ACC112 (cell line): Measurements from ENCODE around the gene CHID1.

ENCODE experiments used
- H2AFZ ChIP-seq: fragments of 200-600 bp; sonication (generic); one replicate; pipeline ENCODE4 v1.6.0; 2017; ENCODE audit warnings: antibody characterized with exemption, low read length; ENCODE audit not compliant: unreplicated experiment
- H3K27ac ChIP-seq: fragments of 200-600 bp; sonication (generic); 2 replicates; pipeline ENCODE4 v1.5.1; 2014; ENCODE audit warnings: low read depth, mild to moderate bottlenecking, antibody characterized with exemption, low read length, moderate library complexity
- H3K27me3 ChIP-seq: fragments of 200-600 bp; sonication (generic); 2 replicates; pipeline ENCODE4 v1.6.1; 2014; ENCODE audit warnings: mild to moderate bottlenecking, antibody characterized with exemption, low read length, moderate library complexity, mixed read lengths; ENCODE audit not compliant: insufficient read depth
- H3K36me3 ChIP-seq: fragments of 200-600 bp; sonication (generic); 2 replicates; pipeline ENCODE4 v1.6.1; 2016; ENCODE audit warnings: mild to moderate bottlenecking, antibody characterized with exemption, low read length, moderate library complexity, mixed read lengths; ENCODE audit not compliant: insufficient read depth
- H3K4me1 ChIP-seq: fragments of 200-600 bp; sonication (generic); one replicate; pipeline ENCODE4 v1.6.1; 2016; ENCODE audit warnings: low read length, mixed read lengths; ENCODE audit not compliant: insufficient read depth, unreplicated experiment, control insufficient read depth
- H3K4me3 ChIP-seq: fragments of 200-600 bp; sonication (generic); 2 replicates; pipeline ENCODE4 v1.5.1; 2014; ENCODE audit warnings: mild to moderate bottlenecking, low read depth, low read length
- H3K79me2 ChIP-seq: fragments of 200-600 bp; sonication (generic); one replicate; pipeline ENCODE4 v1.6.0; 2016; ENCODE audit warnings: low read length; ENCODE audit not compliant: control insufficient read depth, unreplicated experiment, insufficient read depth

The CHID1 gene

GRCh38 chr11:870418-870817, 40.2 kb downstream of the CHID1 start:
- Histone ChIP-seq H3K79me2 (no peaks in the 10 kb centered on the region), H2AFZ (no peak overlapping the region), H3K4me3 (no peak overlapping the region), H3K27me3 (no peaks in the 10 kb centered on the region), H3K36me3 (no peaks in the 10 kb centered on the region), H3K4me1 (peaks cover 2% of the 10 kb centered on the region), H3K27ac (no peak overlapping the region)

DNA sequence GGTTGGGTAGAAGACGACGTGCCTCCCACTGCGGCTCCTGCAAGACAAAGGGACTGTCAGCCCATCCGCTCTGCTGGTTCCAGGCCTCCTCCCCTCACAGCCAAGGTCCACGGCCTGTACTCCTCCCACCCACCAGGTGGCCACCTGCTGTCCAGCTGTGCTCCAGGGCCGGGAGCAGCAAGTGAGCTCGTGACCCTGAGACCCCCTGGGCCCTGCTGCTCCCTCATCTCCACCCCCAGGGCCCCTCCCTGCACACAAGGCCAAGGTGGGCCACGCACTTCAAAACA, 40.5 kb downstream of the CHID1 start:
- H3K4me1 ChIP-seq, result peaks cover 2% of the 10 kb centered on the region
- no peak overlapping the region for H2AFZ ChIP-seq
- no peak overlapping the region for H3K4me3 ChIP-seq
- no peak overlapping the region for H3K27ac ChIP-seq
- no peaks in the 10 kb centered on the region for H3K27me3 ChIP-seq
- no peaks in the 10 kb centered on the region for H3K79me2 ChIP-seq
- H3K36me3 ChIP-seq, result no peaks in the 10 kb centered on the region

GRCh38 chr11:869399-870126, 41.0 kb downstream of the CHID1 start:
- H3K27me3 ChIP-seq, result no peaks in the 10 kb centered on the region
- H3K4me3 ChIP-seq, result no peak overlapping the region
- no peak overlapping the region for H3K27ac ChIP-seq
- no peaks in the 10 kb centered on the region for H3K79me2 ChIP-seq
- no peak overlapping the region for H2AFZ ChIP-seq
- no peaks in the 10 kb centered on the region for H3K36me3 ChIP-seq
- H3K4me1 ChIP-seq, result peaks cover 2% of the 10 kb centered on the region

DNA sequence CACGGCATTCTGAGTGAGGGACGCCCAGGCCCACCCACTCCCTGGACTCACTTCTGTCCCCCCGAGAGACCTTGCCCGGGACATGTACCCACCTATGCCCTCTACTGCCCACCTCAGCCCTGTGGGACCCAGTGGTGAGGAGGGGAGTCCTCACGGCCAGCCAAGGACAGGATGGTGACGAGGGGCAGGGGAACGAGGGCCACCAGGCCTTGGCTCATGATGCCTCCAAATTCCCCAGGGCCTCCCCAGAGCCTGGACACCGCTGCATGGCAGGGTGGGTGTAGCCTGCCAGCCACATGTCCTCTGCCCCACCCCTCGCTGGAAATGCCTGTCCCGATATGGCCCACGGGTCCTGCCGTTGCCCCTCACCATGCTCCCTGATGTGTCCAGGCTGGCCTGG, 41.8 kb downstream of the CHID1 start:
- Histone ChIP-seq H3K4me3 (no peak overlapping the region), H3K27ac (no peak overlapping the region), H3K36me3 (no peaks in the 10 kb centered on the region), H3K27me3 (no peaks in the 10 kb centered on the region), H3K79me2 (no peaks in the 10 kb centered on the region), H2AFZ (no peak overlapping the region), H3K4me1 (peaks cover 2% of the 10 kb centered on the region)

GRCh38 chr11:868394-868793, 42.2 kb downstream of the CHID1 start:
- Histone ChIP-seq H3K4me3 (no peak overlapping the region), H3K27me3 (no peaks in the 10 kb centered on the region), H2AFZ (no peak overlapping the region), H3K79me2 (no peaks in the 10 kb centered on the region), H3K36me3 (no peaks in the 10 kb centered on the region), H3K4me1 (peaks cover 2% of the 10 kb centered on the region), H3K27ac (no peak overlapping the region)

GRCh38 chr11:867856-868358, 42.7 kb downstream of the CHID1 start:
- no peak overlapping the region for H3K4me3 ChIP-seq
- H3K27ac ChIP-seq, result no peak overlapping the region
- H3K4me1 ChIP-seq, result peaks cover 2% of the 10 kb centered on the region
- H3K36me3 ChIP-seq, result no peaks in the 10 kb centered on the region
- H3K79me2 ChIP-seq, result no peaks in the 10 kb centered on the region
- no peaks in the 10 kb centered on the region for H3K27me3 ChIP-seq
- H2AFZ ChIP-seq, result no peak overlapping the region

DNA sequence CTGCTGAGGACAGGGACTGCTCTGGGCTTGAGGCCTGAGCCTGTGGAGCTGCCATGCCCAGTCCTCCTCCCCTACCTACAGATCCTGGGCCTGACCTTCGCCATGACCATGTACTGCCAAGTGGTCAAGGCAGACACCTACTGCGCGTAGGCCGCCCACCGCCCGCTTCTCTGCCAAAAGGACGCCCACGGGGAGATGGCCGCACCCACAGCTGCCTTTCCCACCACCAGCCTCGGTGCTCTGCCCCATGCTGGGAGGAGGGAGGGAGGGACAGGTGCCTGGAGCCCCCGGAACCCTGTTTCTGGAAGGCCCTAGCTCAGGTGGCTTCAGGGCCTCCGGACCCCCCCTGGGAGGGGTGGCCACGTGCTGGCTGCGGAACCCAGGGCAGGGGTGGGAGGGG, 44.1 kb downstream of the CHID1 start:
- Histone ChIP-seq H3K36me3 (no peaks in the 10 kb centered on the region), H3K4me1 (no peaks in the 10 kb centered on the region), H2AFZ (no peak overlapping the region), H3K27ac (no peak overlapping the region), H3K4me3 (no peak overlapping the region), H3K27me3 (no peaks in the 10 kb centered on the region), H3K79me2 (peaks cover 4% of the 10 kb centered on the region)

DNA sequence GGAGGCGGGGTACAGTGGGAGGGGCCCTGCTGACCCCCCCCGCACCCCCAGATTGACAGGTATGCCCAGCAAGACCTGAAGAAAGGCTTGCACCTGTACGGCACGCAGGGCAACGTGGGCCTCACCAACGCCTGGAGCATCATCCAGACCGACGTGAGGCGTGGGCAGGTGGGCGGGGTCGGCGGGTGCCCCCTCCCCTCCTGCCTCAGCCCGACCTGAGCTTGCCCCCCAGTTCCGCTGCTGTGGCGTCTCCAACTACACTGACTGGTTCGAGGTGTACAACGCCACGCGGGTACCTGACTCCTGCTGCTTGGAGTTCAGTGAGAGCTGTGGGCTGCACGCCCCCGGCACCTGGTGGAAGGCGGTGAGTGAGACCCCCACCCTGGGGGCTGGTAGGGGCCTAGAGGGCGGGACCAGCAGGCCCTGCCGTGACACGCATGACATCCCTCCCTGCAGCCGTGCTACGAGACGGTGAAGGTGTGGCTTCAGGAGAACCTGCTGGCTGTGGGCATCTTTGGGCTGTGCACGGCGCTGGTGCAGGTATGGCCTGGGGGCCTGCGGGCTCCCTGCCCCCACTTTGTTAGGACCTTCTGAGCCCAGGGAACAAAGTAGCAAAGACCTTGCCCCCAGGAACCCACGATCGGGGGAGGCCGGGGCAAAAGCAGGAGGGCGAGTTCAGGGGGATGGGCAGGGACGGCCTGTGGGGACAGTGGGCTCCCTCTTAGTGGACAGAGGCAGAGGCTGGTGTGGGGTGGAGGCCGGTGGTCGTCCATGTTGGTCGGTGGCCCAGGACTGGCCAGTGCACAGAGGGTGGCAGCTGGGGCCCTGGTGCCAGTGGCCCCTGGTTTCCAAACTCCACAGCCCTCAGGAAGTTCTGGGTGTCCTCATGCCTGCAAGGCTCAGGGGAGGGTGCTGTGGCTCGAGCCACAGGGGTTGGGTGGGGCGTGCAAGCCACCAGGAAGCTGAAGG, 44.9 kb downstream of the CHID1 start:
- H2AFZ ChIP-seq, result no peak overlapping the region
- H3K4me3 ChIP-seq, result no peak overlapping the region
- H3K27ac ChIP-seq, result no peak overlapping the region
- H3K79me2 ChIP-seq, result peaks cover 4% of the 10 kb centered on the region
- no peaks in the 10 kb centered on the region for H3K36me3 ChIP-seq
- no peaks in the 10 kb centered on the region for H3K27me3 ChIP-seq
- H3K4me1 ChIP-seq, result no peaks in the 10 kb centered on the region

GRCh38 chr11:864898-865297, 45.7 kb downstream of the CHID1 start:
- no peak overlapping the region for H3K4me3 ChIP-seq
- H2AFZ ChIP-seq, result no peak overlapping the region
- peaks cover 4% of the 10 kb centered on the region for H3K79me2 ChIP-seq
- no peaks in the 10 kb centered on the region for H3K27me3 ChIP-seq
- H3K4me1 ChIP-seq, result peaks cover 7% of the 10 kb centered on the region
- no peak overlapping the region for H3K27ac ChIP-seq
- no peaks in the 10 kb centered on the region for H3K36me3 ChIP-seq

DNA sequence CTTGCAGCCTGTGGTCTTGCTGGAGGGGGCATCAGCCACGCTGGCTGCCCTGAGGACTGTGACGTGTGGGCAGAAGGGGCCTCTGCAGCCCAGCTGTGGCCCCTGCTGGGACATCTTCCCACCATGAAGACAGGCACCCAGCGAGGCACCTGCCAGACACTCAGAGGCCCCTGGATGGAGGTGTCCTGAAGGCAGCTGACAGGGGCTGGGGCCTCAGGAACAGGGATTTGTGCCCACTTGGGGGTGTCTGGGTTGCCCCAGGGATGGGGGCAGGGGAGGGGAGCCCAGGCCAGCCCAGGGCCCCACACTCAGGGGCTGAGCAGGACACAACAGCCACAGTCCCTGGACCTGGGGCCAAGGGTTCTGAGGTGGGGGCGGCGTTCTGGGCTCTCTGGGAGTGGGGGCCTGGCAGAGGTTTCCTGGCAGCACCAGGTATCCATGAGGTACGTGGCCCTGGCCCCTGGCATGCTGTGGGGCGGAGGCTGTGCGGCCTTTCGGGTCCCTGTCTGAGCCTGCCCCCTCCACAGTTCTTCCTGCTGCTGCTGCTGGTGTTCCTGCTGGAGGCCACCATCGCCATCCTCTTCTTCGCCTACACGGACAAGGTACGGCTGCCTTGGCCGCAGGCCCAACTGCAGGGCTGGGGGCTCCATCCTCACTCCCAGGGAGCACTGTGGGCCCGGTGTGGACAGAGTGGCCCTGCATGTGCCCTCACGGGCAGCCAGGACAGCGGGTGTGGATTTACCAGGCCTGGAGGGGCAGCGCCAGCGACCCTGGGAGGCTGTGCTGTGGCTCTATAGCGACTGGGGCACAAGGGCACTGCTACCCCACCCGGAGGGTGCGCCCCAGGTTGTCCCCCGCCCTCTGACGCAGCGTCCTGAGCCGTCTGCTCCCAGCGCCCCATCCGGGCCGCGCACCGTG, 46.4 kb downstream of the CHID1 start:
- peaks cover 4% of the 10 kb centered on the region for H3K79me2 ChIP-seq
- H3K4me1 ChIP-seq, result peaks cover 13% of the 10 kb centered on the region
- no peak overlapping the region for H3K4me3 ChIP-seq
- H3K36me3 ChIP-seq, result no peaks in the 10 kb centered on the region
- H2AFZ ChIP-seq, result no peak overlapping the region
- H3K27ac ChIP-seq, result no peak overlapping the region
- no peaks in the 10 kb centered on the region for H3K27me3 ChIP-seq
